T-helper 1 cell (primary cell): ENCODE data around the gene PYM1.
"Not testable (repeated sequence)": the region's sequence is repeated elsewhere in the genome, so short reads cannot be mapped to it uniquely, and the experiment has no call there.

ENCODE experiments used
- DNase-seq, 5 donors: peaks; one replicate each; pipeline ENCODE4 v3.0.0-alpha.2; 2012 to 2020

Gene PYM1

GRCh38 chr12:55938826-55939501 is 11.3 kb upstream of the PYM1 start:
- peak in 1 of 5 donors; percentile 52 for DNase-seq

GRCh38 chr12:55937981-55938380 is 10.3 kb upstream of the PYM1 start:
- no peak for DNase-seq

GRCh38 chr12:55935738-55936151 is 8.1 kb upstream of the PYM1 start:
- peak in 3 of 5 donors; percentile 24 to 29 (median 25) for DNase-seq

GRCh38 chr12:55934773-55935172 is 7.1 kb upstream of the PYM1 start:
- DNase-seq, result no peak

GRCh38 chr12:55933799-55934742 is 6.4 kb upstream of the PYM1 start:
- no peak for DNase-seq

GRCh38 chr12:55933169-55933798 is 5.6 kb upstream of the PYM1 start:
- no peak for DNase-seq

GRCh38 chr12:55932551-55932910 is 4.8 kb upstream of the PYM1 start:
- DNase-seq, result peak in 2 of 5 donors; percentile 26 to 71

GRCh38 chr12:55931780-55932550 is 4.3 kb upstream of the PYM1 start:
- peak in 2 of 5 donors; percentile 31 to 35 for DNase-seq

GRCh38 chr12:55931317-55931779 is 3.7 kb upstream of the PYM1 start:
- DNase-seq, result no peak

GRCh38 chr12:55930771-55931316 is 3.1 kb upstream of the PYM1 start, which contains the start of gene DGKA:
Gene DGKA, plus strand, starts transcription at chr12:55931162. Its CDS starts 5,342 bp downstream, at chr12:55936504.
- peak; percentile 38 to 90 (median 61) for DNase-seq

GRCh38 chr12:55929306-55929791 is 1.7 kb upstream of the PYM1 start:
- DNase-seq, result peak; percentile 71 to 92 (median 82)

- peak; percentile 80 to 98 (median 86) for DNase-seq
Observed at GRCh38 chr12:55926738-55927587, 731 bp downstream of the PYM1 start.

GRCh38 chr12:55925870-55926737 is 1.6 kb downstream of the PYM1 start:
- DNase-seq, result peak in 1 of 5 donors; percentile 41

GRCh38 chr12:55925371-55925770 is 2.3 kb downstream of the PYM1 start:
- no peak for DNase-seq

GRCh38 chr12:55923648-55924047 is 4.0 kb downstream of the PYM1 start:
- not testable (repeated sequence) for DNase-seq

- DNase-seq, result no peak
Observed at GRCh38 chr12:55922126-55922525, 5.6 kb downstream of the PYM1 start.

GRCh38 chr12:55919032-55919431 is 8.7 kb downstream of the PYM1 start:
- DNase-seq, result not testable (repeated sequence)

- DNase-seq, result no peak
Observed at GRCh38 chr12:55915482-55915859, 12.2 kb downstream of the PYM1 start.

GRCh38 chr12:55912908-55913307 is 14.8 kb downstream of the PYM1 start:
- no peak for DNase-seq

GRCh38 chr12:55909513-55909884 is 18.2 kb downstream of the PYM1 start:
- DNase-seq, result no peak
